ENCODE measurements around the gene SMYD4.

- no peak for TF ChIP-seq ZBTB33 (IDR thresholded peaks at IDR 0.05)
- TF ChIP-seq CTCF (IDR thresholded peaks at IDR 0.05 in 2 of 3, conservative IDR thresholded peaks at IDR 0.05 in 1 of 3; ENCODE audit: control insufficient read depth in 2 of 3, extremely low read depth in 1 of 3, insufficient read depth in 1 of 3, low read depth in 3 of 3, low read length in 3 of 3): no peak
- TF ChIP-seq BACH1 (IDR thresholded peaks at IDR 0.05; ENCODE audit: borderline replicate concordance): no peak
- TF ChIP-seq, protein P1, sequence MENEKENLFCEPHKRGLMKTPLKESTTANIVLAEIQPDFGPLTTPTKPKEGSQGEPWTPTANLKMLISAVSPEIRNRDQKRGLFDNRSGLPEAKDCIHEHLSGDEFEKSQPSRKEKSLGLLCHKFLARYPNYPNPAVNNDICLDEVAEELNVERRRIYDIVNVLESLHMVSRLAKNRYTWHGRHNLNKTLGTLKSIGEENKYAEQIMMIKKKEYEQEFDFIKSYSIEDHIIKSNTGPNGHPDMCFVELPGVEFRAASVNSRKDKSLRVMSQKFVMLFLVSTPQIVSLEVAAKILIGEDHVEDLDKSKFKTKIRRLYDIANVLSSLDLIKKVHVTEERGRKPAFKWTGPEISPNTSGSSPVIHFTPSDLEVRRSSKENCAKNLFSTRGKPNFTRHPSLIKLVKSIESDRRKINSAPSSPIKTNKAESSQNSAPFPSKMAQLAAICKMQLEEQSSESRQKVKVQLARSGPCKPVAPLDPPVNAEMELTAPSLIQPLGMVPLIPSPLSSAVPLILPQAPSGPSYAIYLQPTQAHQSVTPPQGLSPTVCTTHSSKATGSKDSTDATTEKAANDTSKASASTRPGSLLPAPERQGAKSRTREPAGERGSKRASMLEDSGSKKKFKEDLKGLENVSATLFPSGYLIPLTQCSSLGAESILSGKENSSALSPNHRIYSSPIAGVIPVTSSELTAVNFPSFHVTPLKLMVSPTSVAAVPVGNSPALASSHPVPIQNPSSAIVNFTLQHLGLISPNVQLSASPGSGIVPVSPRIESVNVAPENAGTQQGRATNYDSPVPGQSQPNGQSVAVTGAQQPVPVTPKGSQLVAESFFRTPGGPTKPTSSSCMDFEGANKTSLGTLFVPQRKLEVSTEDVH (IDR thresholded peaks at IDR 0.05; ENCODE audit: low read depth, partially characterized antibody): no peak
- no peak for TF ChIP-seq POLR2AphosphoS5 (IDR thresholded peaks at IDR 0.05; ENCODE audit: low read length)
Measured at GRCh38 chr17:1792495-1793446, 36.9 kb downstream of the SMYD4 start.

Measured in GM12878 (cell line).